Psoas muscle (tissue), 8 donors: Measurements from ENCODE around the gene C1QTNF4. TPM values are rescaled to one million over a fixed set of nuclear protein-coding genes. Genes with fewer than 3 reads are reported as not detected.

Experiments
- ATAC-seq, 4 donors: fragments of 200-7000 bp; cut with Tn5 transposase; one replicate each; pipeline ENCODE4 v1.9.1; 2020; ENCODE audit warnings: moderate library complexity in 3 of 4, mild to moderate bottlenecking in 2 of 4
- DNase-seq, 2 donors: peaks; one replicate each; pipeline ENCODE4 v3.0.0-alpha.2; 2020
- H3K27ac ChIP-seq: fragments of 200-600 bp; one replicate; pipeline ENCODE4 v1.8.0; 2022
- H3K27me3 ChIP-seq, 3 donors: fragments of 200-600 bp in 1 of 3; one replicate each; pipeline versions ENCODE4 v1.6.1 to v1.8.0; 2013 to 2022; ENCODE audit warnings: low read length in 2 of 3, mild to moderate bottlenecking in 2 of 3, moderate library complexity in 1 of 3; ENCODE audit not compliant: insufficient read depth in 3 of 3
- H3K36me3 ChIP-seq, 2 donors: fragments of 200-600 bp in 1 of 2; one replicate each; pipeline versions ENCODE4 v1.6.1 to v1.8.0; 2013 to 2022; ENCODE audit warnings: low read depth in 1 of 2, mild to moderate bottlenecking in 1 of 2, moderate library complexity in 1 of 2; ENCODE audit not compliant: insufficient read depth in 1 of 2
- H3K4me1 ChIP-seq: fragments of 200-600 bp; one replicate; pipeline ENCODE4 v1.8.0; 2022
- H3K4me3 ChIP-seq: fragments of 200-600 bp; one replicate; pipeline ENCODE4 v1.8.0; 2022; ENCODE audit warnings: mild to moderate bottlenecking
- H3K9me3 ChIP-seq: fragments of 200-600 bp; one replicate; pipeline ENCODE4 v1.8.0; 2022
- CTCF ChIP-seq: fragments of 200-600 bp; IDR thresholded peaks from one replicate; pipeline ENCODE4 v1.8.0; 2022; ENCODE audit warnings: antibody characterized with exemption
- WGBS, 3 donors: extraction: QIAGEN DNeasy Blood & Tissue Kit; methylation state at CpG; one replicate each; pipeline versions ENCODE4 v1.1.6 to v1.1.7; 2013; 5-methylcytosine and 5-hydroxymethylcytosine counted together
- intact Hi-C, 2 donors: fragments of 100-400 bp; cut with DNase I; formaldehyde crosslinking; loops; one replicate each; pipeline versions ENCODE4 v1.11.0 to v1.14.2; 2022
- polyA plus RNA-seq, 3 donors: library from polyadenylated mRNA; stranded (reverse); fragments of 200-250 nt; gene quantifications; one replicate each; pipeline ENCODE4 v1.2.3, GENCODE V29; 2013
- total RNA-seq, 4 donors: library from RNA; stranded (reverse); fragmentation: NEBNext Ultra II Directional in 2 of 4; extraction: Animal tissue kit (Norgen Biotek cat#: 25700) in 2 of 4; gene quantifications; one replicate each; pipeline versions ENCODE4 v1.2.1 to v1.2.4, GENCODE V29; 2021 to 2023
- donor health status: healthy with polysubstance abuse.
- donor health status: DM: no; HTN: no; CAD: no; lungs with moderate emphysema.
- donor health status: Bipolar disorder and iron deficiency.
- donor health status: healthy.
- donor health status: DM: yes; HTN: yes; CAD: no.
- donor health status: DM: no; HTN: no; CAD: no.
- donor health status: DM: no; HTN: no; CAD: no.
- donor health status: DM: yes; HTN: yes; CAD: no.

Gene C1QTNF4
- total and polyA plus RNA-seq, 7 donors, result 0.19 to 0.70 (median 0.33) TPM; not detected in 1

DNA sequence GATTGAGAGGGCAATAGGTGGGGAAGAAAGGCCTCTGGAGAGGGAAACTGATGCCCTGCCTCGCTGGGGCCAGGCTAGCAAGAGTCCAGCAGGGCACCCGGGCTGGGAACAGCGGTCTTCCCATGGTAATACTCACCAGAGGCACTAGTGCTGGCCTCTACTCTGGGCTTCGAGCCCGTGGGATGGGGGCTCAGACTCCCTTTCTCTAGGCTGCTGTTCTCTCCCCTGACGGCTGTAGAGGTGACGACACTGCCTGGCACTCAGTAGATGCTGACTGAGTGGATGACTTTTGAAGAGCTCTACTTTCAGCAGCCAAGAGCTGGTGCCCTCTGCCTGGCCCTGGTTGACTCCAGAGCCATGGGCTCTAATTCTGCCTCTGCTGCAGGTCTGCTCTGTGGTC lies 818 bp upstream of the C1QTNF4 start:
- H3K9me3 ChIP-seq, result no peaks in the 10 kb centered on the region
- H3K4me3 ChIP-seq, result no peak overlapping the region
- no peak for DNase-seq
- WGBS, 3 donors, result 42 to 51% (median 47%) methylated on average over 5 to 7 of the region's 7 CpGs
- no peaks in the 10 kb centered on the region for H3K36me3 ChIP-seq
- no peaks in the 10 kb centered on the region for H3K4me1 ChIP-seq
- no peak overlapping the region for H3K27ac ChIP-seq
- intact Hi-C loops, result no loop called here
- TF ChIP-seq CTCF, result no peak
- peak in 2 of 4 donors; percentile 43 to 61 for ATAC-seq
- peaks cover 0 to 42% (median 18%) of the 10 kb centered on the region in 3 donors for H3K27me3 ChIP-seq

DNA sequence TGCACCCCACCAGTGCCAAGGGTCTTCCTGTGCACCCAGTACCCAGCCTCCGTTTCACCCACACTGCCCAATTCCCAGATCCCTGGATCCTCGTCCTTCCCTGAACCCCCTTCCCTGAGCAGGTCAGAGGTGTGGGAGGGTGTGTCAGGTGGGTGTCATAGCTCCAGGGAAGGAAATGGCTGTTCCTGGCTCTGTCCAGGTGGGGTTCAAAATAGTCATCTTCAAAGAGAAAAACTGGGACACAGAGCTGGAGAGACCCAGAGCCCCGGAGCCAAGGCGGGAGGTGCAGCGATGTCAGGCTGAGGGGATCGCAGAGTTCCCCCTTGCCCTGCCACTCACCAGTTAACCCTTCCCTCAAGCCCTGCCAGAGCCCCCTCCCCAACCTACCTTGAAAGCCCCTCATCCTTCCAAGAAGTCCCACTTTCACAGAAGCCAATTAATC lies 698 bp downstream of the C1QTNF4 start:
- ATAC-seq (no peak), DNase-seq (no peak)
- no peak for TF ChIP-seq CTCF
- Histone ChIP-seq H3K4me1 (no peaks in the 10 kb centered on the region), H3K36me3 (no peaks in the 10 kb centered on the region), H3K4me3 (peak overlapping the region; percentile 24), H3K9me3 (no peaks in the 10 kb centered on the region), H3K27ac (no peak overlapping the region), H3K27me3 (peaks cover 0 to 53% (median 23%) of the 10 kb centered on the region in 3 donors)
- intact Hi-C loops, result no loop called here
- WGBS, 3 donors, result 15 to 29% (median 17%) methylated on average over 6 of the region's 6 CpGs

GRCh38 chr11:47592970-47593369 lies 1.2 kb downstream of the C1QTNF4 start:
- Histone ChIP-seq H3K4me3 (no peak overlapping the region), H3K36me3 (no peaks in the 10 kb centered on the region), H3K4me1 (no peaks in the 10 kb centered on the region), H3K27me3 (peaks cover 0 to 53% (median 23%) of the 10 kb centered on the region in 3 donors), H3K9me3 (no peaks in the 10 kb centered on the region), H3K27ac (no peak overlapping the region)
- intact Hi-C loops, result no loop called here
- DNase-seq, result no peak
- 75 to 81% (median 79%) methylated on average over 2 of the region's 2 CpGs for WGBS, 3 donors
- no peak for ATAC-seq
- TF ChIP-seq CTCF, result no peak

DNA sequence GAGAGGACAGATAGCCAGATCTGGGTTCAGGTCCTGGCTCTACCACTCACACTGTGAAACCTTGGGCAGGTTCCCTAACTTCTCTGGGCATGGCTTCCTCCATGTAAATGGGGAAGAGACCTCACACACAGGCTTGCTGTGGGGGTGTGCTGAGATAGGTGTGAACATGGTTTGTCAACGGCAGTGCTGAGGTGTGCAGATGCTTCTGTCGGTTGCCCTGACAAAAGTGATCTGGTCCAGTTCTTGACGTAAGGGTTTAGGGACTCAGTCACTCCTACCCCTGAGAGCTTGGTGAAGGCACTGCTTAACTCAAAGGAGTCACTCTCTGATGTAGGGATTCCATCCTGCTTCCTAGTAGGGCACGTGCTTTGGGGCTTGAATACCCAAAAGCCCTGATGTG lies 2.0 kb downstream of the C1QTNF4 start:
- no peak overlapping the region for H3K4me3 ChIP-seq
- peaks cover 0 to 53% (median 23%) of the 10 kb centered on the region in 3 donors for H3K27me3 ChIP-seq
- no peaks in the 10 kb centered on the region for H3K36me3 ChIP-seq
- ATAC-seq (no peak), DNase-seq (no peak)
- no peaks in the 10 kb centered on the region for H3K9me3 ChIP-seq
- no peaks in the 10 kb centered on the region for H3K4me1 ChIP-seq
- intact Hi-C loops, result no loop called here
- TF ChIP-seq CTCF, result no peak
- 63 to 74% (median 64%) methylated on average over 4 of the region's 4 CpGs for WGBS, 3 donors
- H3K27ac ChIP-seq, result no peak overlapping the region

GRCh38 chr11:47591764-47592163 lies 2.4 kb downstream of the C1QTNF4 start:
- Histone ChIP-seq H3K4me3 (no peak overlapping the region), H3K27ac (no peak overlapping the region), H3K4me1 (no peaks in the 10 kb centered on the region), H3K27me3 (peaks cover 0 to 53% (median 23%) of the 10 kb centered on the region in 3 donors), H3K9me3 (no peaks in the 10 kb centered on the region), H3K36me3 (no peaks in the 10 kb centered on the region)
- no peak for TF ChIP-seq CTCF
- whole genome bisulfite sequencing, 3 donors, result 53 to 67% (median 60%) methylated on average over 7 of the region's 7 CpGs
- no peak for ATAC-seq
- intact Hi-C loops, result no loop called here
- DNase-seq, result no peak
